ENCODE results near the gene KLHL12.
A peak's percentile ranks its signal among the peaks of the same experiment; 100 is the strongest.

Gene KLHL12

GRCh38 chr1:202959276-202959620 is 32.2 kb upstream of the KLHL12 start:
- TF ChIP-seq CTCF (IDR thresholded peaks at IDR 0.05; ENCODE audit: insufficient read depth, low read length, missing control alignments) = no peak
- ChIA-PET CTCF (interaction anchor here (1.1 to 1.5 kb wide), 5 partner anchors 9 to 310 kb away, joined by 3 to 5 read pairs (median 4); partner anchors contain the start of gene CYB5R1), POLR2A (interaction anchor here (0.5 to 0.6 kb wide), 2 partner anchors 13 to 19 kb away, joined by 3 read pairs; no protein-coding TSS in a partner anchor)
- no peak overlapping the region for H3K4me3 ChIP-seq (ENCODE audit: low read depth, low read length)
- no peak for DNase-seq (ENCODE audit: low read depth, low spot score)

GRCh38 chr1:202958544-202959275 is 31.7 kb upstream of the KLHL12 start:
- ChIA-PET CTCF (interaction anchor here (1.1 to 1.5 kb wide), 5 partner anchors 9 to 310 kb away, joined by 3 to 5 read pairs (median 4); partner anchors contain the start of gene CYB5R1), POLR2A (no interaction called here)
- DNase-seq (ENCODE audit: low read depth, low spot score) = no peak
- TF ChIP-seq CTCF (IDR thresholded peaks at IDR 0.05; ENCODE audit: insufficient read depth, low read length, missing control alignments) = no peak
- H3K4me3 ChIP-seq (ENCODE audit: low read depth, low read length) = peak overlapping the region; percentile 91

GRCh38 chr1:202957733-202958543 is 30.9 kb upstream of the KLHL12 start, which contains the start of gene ADIPOR1:
Gene ADIPOR1, minus strand, starts transcription at chr1:202958312. Its CDS starts 7,242 bp downstream, at chr1:202951070.
- ChIA-PET CTCF (no interaction called here), POLR2A (no interaction called here)
- H3K4me3 ChIP-seq (ENCODE audit: low read depth, low read length) = peak within 1 kb of the TSS; percentile 91
- DNase-seq (ENCODE audit: low read depth, low spot score) = no peak
- no peak for TF ChIP-seq CTCF (IDR thresholded peaks at IDR 0.05; ENCODE audit: insufficient read depth, low read length, missing control alignments)

GRCh38 chr1:202956969-202957368 is 29.9 kb upstream of the KLHL12 start:
- no peak for TF ChIP-seq CTCF (IDR thresholded peaks at IDR 0.05; ENCODE audit: insufficient read depth, low read length, missing control alignments)
- ChIA-PET POLR2A (no interaction called here), CTCF (no interaction called here)

GRCh38 chr1:202954057-202954745 is 27.2 kb upstream of the KLHL12 start:
- TF ChIP-seq CTCF (IDR thresholded peaks at IDR 0.05; ENCODE audit: insufficient read depth, low read length, missing control alignments) = no peak
- no peak for DNase-seq (ENCODE audit: low read depth, low spot score)
- POLR2A ChIA-PET = interaction anchor here (0.6 kb wide), 1 partner anchor 371 kb away, joined by 3 read pairs; no protein-coding TSS in a partner anchor
- CTCF ChIA-PET = interaction anchor here (1.3 to 1.6 kb wide), 2 partner anchors 10 to 45 kb away, joined by 5 read pairs; no protein-coding TSS in a partner anchor
- no peak overlapping the region for H3K4me3 ChIP-seq (ENCODE audit: low read depth, low read length)

More at GRCh38 chr1:202956969-202957368, 29.9 kb upstream of the KLHL12 start:
- DNase-seq (ENCODE audit: low read depth, low spot score) = no peak
- H3K4me3 ChIP-seq (ENCODE audit: low read depth, low read length) = peak overlapping the region; percentile 91

Measured in AG04449 (cell line).